Upper lobe of left lung (tissue), 4 donors: ENCODE results near the gene RASGRP3.

Experiments used
- EP300 ChIP-seq, 4 donors: sonication (generic); formaldehyde crosslinking; IDR thresholded peaks; one replicate each; pipeline ENCODE4 v1.5.1; 2017; ENCODE audit warnings: antibody characterized with exemption in 4 of 4, control low read depth in 2 of 4
- POLR2A ChIP-seq, 4 donors: fragments of 450-650 bp; IDR thresholded peaks; one replicate each; pipeline ENCODE4 v1.5.1; 2016 to 2017; ENCODE audit warnings: antibody characterized with exemption in 4 of 4, mild to moderate bottlenecking in 2 of 4
- POLR2AphosphoS5 ChIP-seq, 2 donors: sonication (generic); formaldehyde crosslinking; IDR thresholded peaks; one replicate each; pipeline ENCODE4 v1.5.1; 2017; ENCODE audit warnings: antibody characterized with exemption in 2 of 2

- TF ChIP-seq EP300 (IDR thresholded peaks at IDR 0.05) = no peak
- no peak for TF ChIP-seq POLR2A (IDR thresholded peaks at IDR 0.05)
- no peak for TF ChIP-seq POLR2AphosphoS5 (IDR thresholded peaks at IDR 0.05)
Measured at GRCh38 chr2:33598561-33599174, 122.2 kb downstream of the RASGRP3 start.
